Neural progenitor cell (in vitro differentiated cells): ENCODE measurements around the gene HCRTR2. TPM values are rescaled to one million over a fixed set of nuclear protein-coding genes. Genes with fewer than 3 reads are reported as not detected.

Experiments
- DNase-seq: peaks from one replicate; pipeline ENCODE4 v3.0.0-alpha.2; 2016; ENCODE audit warnings: low spot score
- H2AFZ ChIP-seq: fragments of 200-600 bp; sonication (generic); replicated peaks from 2 replicates; pipeline ENCODE4 v1.6.1; 2016; ENCODE audit warnings: antibody characterized with exemption
- H3F3A ChIP-seq: fragments of 200-600 bp; sonication (generic); 2 replicates; pipeline ENCODE4 v1.6.1; 2016; ENCODE audit warnings: antibody characterized with exemption, low read depth
- H3K27ac ChIP-seq: fragments of 200-600 bp; sonication (generic); 2 replicates; pipeline ENCODE4 v1.5.1; 2016; ENCODE audit warnings: mild to moderate bottlenecking
- H3K27me3 ChIP-seq: fragments of 200-600 bp; sonication (generic); 2 replicates; pipeline ENCODE4 v1.6.1; 2016; ENCODE audit warnings: mild to moderate bottlenecking, moderate library complexity
- H3K36me3 ChIP-seq: fragments of 200-600 bp; sonication (generic); 2 replicates; pipeline ENCODE4 v1.5.1; 2016
- H3K4me1 ChIP-seq: fragments of 200-600 bp; sonication (generic); 2 replicates; pipeline ENCODE4 v1.6.1; 2016; ENCODE audit warnings: mixed run types
- H3K4me2 ChIP-seq: fragments of 200-600 bp; sonication (generic); 2 replicates; pipeline ENCODE4 v1.6.1; 2016
- H3K4me3 ChIP-seq: fragments of 200-600 bp; sonication (generic); 2 replicates; pipeline ENCODE4 v1.5.1; 2016
- H3K79me2 ChIP-seq: fragments of 200-600 bp; sonication (generic); 2 replicates; pipeline ENCODE4 v1.6.1; 2016; ENCODE audit warnings: low read depth
- H3K9ac ChIP-seq: fragments of 200-600 bp; sonication (generic); 2 replicates; pipeline ENCODE4 v1.6.1; 2016
- H3K9me3 ChIP-seq: fragments of 200-600 bp; sonication (generic); 2 replicates; pipeline ENCODE4 v1.5.1; 2016; ENCODE audit warnings: low read depth
- H4K20me1 ChIP-seq: fragments of 200-600 bp; sonication (generic); 2 replicates; pipeline ENCODE4 v1.6.1; 2016; ENCODE audit warnings: low read depth
- H3K27ac Mint-ChIP-seq: 3 replicates; pipeline ENCODE4 v1.8.0; 2021; ENCODE audit warnings: mixed read lengths
- H3K27me3 Mint-ChIP-seq: 2 replicates; pipeline ENCODE4 v1.8.0; 2022; ENCODE audit warnings: low read depth, mild to moderate bottlenecking, inconsistent platforms, moderate library complexity, mixed read lengths; ENCODE audit not compliant: insufficient read depth
- H3K36me3 Mint-ChIP-seq: 3 replicates; pipeline ENCODE4 v1.8.0; 2021; ENCODE audit warnings: mixed read lengths
- H3K4me1 Mint-ChIP-seq: 3 replicates; pipeline ENCODE4 v1.8.0; 2021; ENCODE audit warnings: mixed read lengths
- H3K4me3 Mint-ChIP-seq: 3 replicates; pipeline ENCODE4 v1.8.0; 2021; ENCODE audit warnings: mild to moderate bottlenecking, moderate library complexity, mixed read lengths
- H3K9me3 Mint-ChIP-seq: 3 replicates; pipeline ENCODE4 v1.8.0; 2020; ENCODE audit warnings: mixed read lengths
- CTCF ChIP-seq: fragments of 200-600 bp; sonication (generic); IDR thresholded peaks from 2 replicates; pipeline ENCODE4 v1.5.1; 2017; ENCODE audit warnings: antibody characterized with exemption, mild to moderate bottlenecking
- EZH2 ChIP-seq: fragments of 200-600 bp; sonication (generic); IDR thresholded peaks from 2 replicates; pipeline ENCODE4 v1.6.1; 2017; ENCODE audit warnings: antibody characterized with exemption, mild to moderate bottlenecking, moderate library complexity
- EZH2phosphoT487 ChIP-seq: fragments of 200-600 bp; sonication (generic); IDR thresholded peaks from 2 replicates; pipeline ENCODE4 v1.6.1; 2017; ENCODE audit warnings: antibody characterized with exemption
- total RNA-seq: library from RNA; depleted of rRNA; stranded (reverse); fragments of >200 nt; gene quantifications from 2 replicates; pipeline ENCODE4 v1.2.3, GENCODE V29; 2015; ENCODE audit warnings: low replicate concordance

The HCRTR2 gene
- total RNA-seq, 1 donor from 2014 or later = not detected

DNA sequence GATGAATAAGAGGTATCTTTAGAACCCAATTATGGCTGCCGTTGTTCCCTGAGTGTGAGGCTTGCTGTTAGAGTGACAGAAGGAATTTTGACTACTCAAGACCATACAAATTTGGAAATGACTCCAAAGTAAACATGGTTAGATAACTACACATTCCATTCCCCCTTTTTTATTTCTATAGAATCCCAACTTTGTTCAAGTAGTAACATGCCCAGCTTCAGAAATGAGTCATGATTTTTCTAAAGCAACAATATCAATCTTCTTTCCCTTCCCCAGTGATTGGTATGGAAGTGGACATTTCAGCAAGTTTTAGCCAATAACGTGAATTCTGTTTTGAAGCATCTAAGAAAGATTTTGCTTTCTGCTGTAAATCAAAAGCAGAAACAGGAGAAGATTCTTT is 37.8 kb downstream of the HCRTR2 start:
- no peak overlapping the region for H3K9ac ChIP-seq
- no peak overlapping the region for H2AFZ ChIP-seq

DNA sequence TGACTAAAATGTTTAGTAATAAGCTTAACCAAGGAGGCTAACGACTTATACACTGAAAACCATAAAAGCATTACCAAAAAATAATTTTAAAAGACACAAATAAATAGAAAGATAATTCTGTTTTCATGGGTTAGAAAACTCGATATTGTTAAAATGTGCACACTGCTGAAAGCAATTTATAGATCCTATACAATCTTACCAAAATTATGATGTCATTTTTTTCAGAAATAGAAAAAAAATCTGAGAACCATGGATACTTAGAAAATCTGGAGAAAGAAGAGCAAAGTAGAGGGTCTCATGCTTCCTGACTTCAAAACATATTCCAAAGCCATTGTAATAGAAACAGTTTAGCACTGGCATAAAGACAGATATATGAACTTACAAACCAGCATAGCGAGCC is 46.6 kb downstream of the HCRTR2 start:
- TF ChIP-seq EZH2 = no peak
- no peak for TF ChIP-seq EZH2phosphoT487
- TF ChIP-seq CTCF = no peak
- Histone ChIP-seq H4K20me1 (no peaks in the 10 kb centered on the region), H3K9me3 (no peaks in the 10 kb centered on the region), H3K79me2 (no peaks in the 10 kb centered on the region), H3K9ac (no peak overlapping the region), H3K27ac (no peak overlapping the region), H3K36me3 (peaks cover 4% of the 10 kb centered on the region), H3F3A (no peaks in the 10 kb centered on the region), H3K27me3 (no peaks in the 10 kb centered on the region), H2AFZ (no peak overlapping the region), H3K4me2 (no peak overlapping the region), H3K4me3 (no peak overlapping the region), H3K4me1 (no peaks in the 10 kb centered on the region)
- H3K4me3 Mint-ChIP-seq = no peak overlapping the region
- no peak overlapping the region for H3K27ac Mint-ChIP-seq
- no peaks in the 10 kb centered on the region for H3K36me3 Mint-ChIP-seq
- peaks cover 6% of the 10 kb centered on the region for H3K9me3 Mint-ChIP-seq
- no peaks in the 10 kb centered on the region for H3K4me1 Mint-ChIP-seq
- no peaks in the 10 kb centered on the region for H3K27me3 Mint-ChIP-seq
- no peak for DNase-seq

More for the DNA sequence above, 37.8 kb downstream of the HCRTR2 start:
- Histone ChIP-seq H3K4me1 (no peaks in the 10 kb centered on the region), H3K9me3 (no peaks in the 10 kb centered on the region), H3K36me3 (no peaks in the 10 kb centered on the region), H3K4me2 (no peak overlapping the region), H3K4me3 (no peak overlapping the region), H3K79me2 (no peaks in the 10 kb centered on the region), H3K27ac (no peak overlapping the region), H3F3A (no peaks in the 10 kb centered on the region), H3K27me3 (no peaks in the 10 kb centered on the region), H4K20me1 (no peaks in the 10 kb centered on the region)
- DNase-seq = no peak
- peaks cover 11% of the 10 kb centered on the region for H3K9me3 Mint-ChIP-seq
- no peak overlapping the region for H3K27ac Mint-ChIP-seq
- TF ChIP-seq EZH2phosphoT487 = no peak
- TF ChIP-seq EZH2 = no peak
- no peak for TF ChIP-seq CTCF
- no peaks in the 10 kb centered on the region for H3K36me3 Mint-ChIP-seq
- H3K4me3 Mint-ChIP-seq = no peak overlapping the region
- peaks cover 16% of the 10 kb centered on the region for H3K4me1 Mint-ChIP-seq
- H3K27me3 Mint-ChIP-seq = no peaks in the 10 kb centered on the region

DNA sequence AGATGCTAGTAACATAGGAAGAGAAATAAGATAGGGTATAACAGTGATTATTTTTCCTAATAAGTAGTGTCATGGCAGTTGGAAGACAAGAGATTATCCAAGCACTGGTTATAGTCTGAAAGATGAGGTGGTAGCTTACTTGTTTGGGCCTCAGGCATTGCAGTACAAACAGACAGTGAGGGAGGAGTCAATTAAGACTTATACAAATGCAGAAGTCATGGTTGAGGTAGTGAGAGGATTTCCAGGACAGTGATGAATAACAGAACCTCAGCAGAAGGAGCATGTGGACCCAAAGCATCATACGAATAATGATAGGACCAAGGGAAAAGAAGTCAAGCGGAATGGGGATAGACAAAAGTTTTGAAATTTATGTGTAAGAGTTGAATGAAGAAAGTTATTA is 53.5 kb downstream of the HCRTR2 start:
- no peak for DNase-seq
- TF ChIP-seq CTCF (no peak), EZH2 (no peak), EZH2phosphoT487 (no peak)
- Histone ChIP-seq H3F3A (no peaks in the 10 kb centered on the region), H3K4me3 (no peak overlapping the region), H3K4me2 (no peak overlapping the region), H3K79me2 (no peaks in the 10 kb centered on the region), H3K9ac (no peak overlapping the region), H3K27me3 (no peaks in the 10 kb centered on the region), H3K4me1 (no peaks in the 10 kb centered on the region), H3K36me3 (peaks cover 4% of the 10 kb centered on the region), H4K20me1 (no peaks in the 10 kb centered on the region), H3K27ac (no peak overlapping the region), H2AFZ (no peak overlapping the region), H3K9me3 (no peaks in the 10 kb centered on the region)
- Mint-ChIP-seq H3K27me3 (no peaks in the 10 kb centered on the region), H3K4me1 (no peaks in the 10 kb centered on the region), H3K36me3 (no peaks in the 10 kb centered on the region), H3K4me3 (no peak overlapping the region), H3K27ac (no peak overlapping the region), H3K9me3 (peaks cover 2% of the 10 kb centered on the region)

DNA sequence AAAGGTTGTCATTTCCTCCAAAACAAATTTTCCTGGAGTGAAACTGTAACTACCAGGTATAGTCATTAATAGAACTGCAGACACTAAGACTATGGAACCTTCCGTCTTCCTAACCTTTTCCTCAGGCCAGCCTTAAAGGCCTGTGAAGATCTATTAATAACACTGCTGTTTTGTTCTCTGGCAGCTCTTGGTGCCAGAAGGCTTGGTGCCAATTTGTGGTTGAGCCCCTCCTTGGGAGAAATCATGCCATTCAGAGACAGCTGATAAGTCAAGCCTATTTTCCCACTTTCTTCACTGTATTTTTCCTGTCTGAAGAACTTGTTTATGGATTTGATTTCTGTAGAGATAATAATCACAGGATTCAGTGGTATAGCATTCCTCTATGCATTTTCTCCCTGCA is 64.8 kb downstream of the HCRTR2 start:
- H3F3A ChIP-seq = no peaks in the 10 kb centered on the region
- H3K27ac ChIP-seq = no peak overlapping the region
- no peak overlapping the region for H3K4me2 ChIP-seq
- no peak overlapping the region for H3K4me3 Mint-ChIP-seq
- no peak overlapping the region for H3K27ac Mint-ChIP-seq
- H3K9me3 Mint-ChIP-seq = no peaks in the 10 kb centered on the region
- no peaks in the 10 kb centered on the region for H3K36me3 ChIP-seq
- H3K27me3 ChIP-seq = no peaks in the 10 kb centered on the region
- no peak for DNase-seq
- no peaks in the 10 kb centered on the region for H3K9me3 ChIP-seq
- no peak overlapping the region for H3K9ac ChIP-seq
- H3K4me1 Mint-ChIP-seq = no peaks in the 10 kb centered on the region
- H3K79me2 ChIP-seq = no peaks in the 10 kb centered on the region
- H3K36me3 Mint-ChIP-seq = no peaks in the 10 kb centered on the region
- no peaks in the 10 kb centered on the region for H3K27me3 Mint-ChIP-seq
- H4K20me1 ChIP-seq = no peaks in the 10 kb centered on the region
- H3K4me3 ChIP-seq = no peak overlapping the region
- no peak overlapping the region for H2AFZ ChIP-seq
- H3K4me1 ChIP-seq = no peaks in the 10 kb centered on the region
- TF ChIP-seq EZH2phosphoT487 (no peak), CTCF (no peak), EZH2 (no peak)
